ENCODE results near the gene PTCHD1.

PTCHD1 gene

DNA sequence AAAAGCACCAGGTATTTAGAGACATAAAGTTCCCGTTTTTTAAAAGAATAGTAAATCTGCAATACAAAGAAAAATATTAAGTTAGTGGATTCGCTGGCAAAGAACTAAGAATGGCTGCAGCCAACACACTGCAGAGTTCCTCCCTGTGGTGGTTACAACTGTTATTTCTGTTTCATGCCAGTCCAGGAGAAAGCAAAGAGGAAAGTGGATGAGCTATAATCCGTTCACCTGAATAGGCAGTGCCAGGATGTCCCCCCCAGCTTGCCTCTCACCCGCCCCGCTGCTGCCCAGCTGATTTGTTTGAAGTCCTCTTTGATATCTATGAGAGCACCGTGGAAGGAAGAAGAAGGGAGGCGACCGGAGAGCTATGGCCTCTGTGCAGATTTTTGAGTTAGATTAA, 63.9 kb downstream of the PTCHD1 start:
- no peak for DNase-seq (ENCODE audit: low read depth)

GRCh38 chrX:23403849-23404248, 69.2 kb downstream of the PTCHD1 start:
- no peak for DNase-seq (ENCODE audit: low read depth)

DNA sequence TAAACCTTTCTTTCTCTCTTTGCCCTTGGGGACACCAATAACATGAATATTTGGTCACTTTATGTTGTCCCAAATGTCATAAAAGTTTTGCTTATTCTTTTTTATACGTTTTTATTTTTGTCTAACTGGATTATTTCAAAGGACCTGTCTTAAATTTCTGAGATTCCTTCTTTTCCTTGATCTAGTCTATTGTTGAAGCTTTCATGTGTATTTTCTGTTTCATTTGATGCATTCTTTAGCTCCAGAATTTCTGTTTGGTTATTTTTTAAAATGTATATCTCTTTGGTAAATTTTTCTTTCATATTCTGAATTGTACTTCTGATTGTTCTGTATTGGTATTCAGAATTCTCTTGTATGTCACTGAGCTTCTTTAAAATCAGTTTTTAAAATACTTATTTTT, 88.3 kb downstream of the PTCHD1 start:
- no peak for DNase-seq (ENCODE audit: low read depth)

DNA sequence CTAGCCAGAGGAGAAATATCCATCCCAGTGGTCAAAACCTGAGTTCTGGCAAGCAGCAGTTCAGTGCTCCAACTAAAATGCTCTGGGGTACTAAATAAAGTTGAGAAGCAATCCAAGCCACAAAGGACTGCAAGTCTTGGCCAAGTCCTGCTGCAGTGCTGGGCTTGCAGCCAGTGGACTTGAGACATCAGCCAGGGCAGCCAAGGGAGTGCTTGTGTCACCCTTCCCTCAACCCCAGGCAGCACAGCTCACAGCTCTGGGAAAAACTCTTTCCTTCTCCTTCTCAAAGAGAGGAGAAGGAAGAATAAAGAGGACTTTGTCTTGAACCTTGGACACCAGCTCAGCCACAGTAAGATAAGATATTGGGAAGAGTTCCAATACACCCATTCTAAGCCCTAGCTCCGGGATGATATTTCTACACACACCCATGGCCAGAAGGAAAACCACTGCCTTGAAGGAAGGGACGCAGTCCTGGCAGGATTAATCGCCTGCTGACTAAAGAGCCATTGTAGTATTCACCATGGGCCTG, 99.8 kb downstream of the PTCHD1 start:
- no peak for DNase-seq (ENCODE audit: low read depth)

- DNase-seq (ENCODE audit: low read depth) = no peak
Measured at GRCh38 chrX:23435108-23435507, 100.5 kb downstream of the PTCHD1 start.

DNA sequence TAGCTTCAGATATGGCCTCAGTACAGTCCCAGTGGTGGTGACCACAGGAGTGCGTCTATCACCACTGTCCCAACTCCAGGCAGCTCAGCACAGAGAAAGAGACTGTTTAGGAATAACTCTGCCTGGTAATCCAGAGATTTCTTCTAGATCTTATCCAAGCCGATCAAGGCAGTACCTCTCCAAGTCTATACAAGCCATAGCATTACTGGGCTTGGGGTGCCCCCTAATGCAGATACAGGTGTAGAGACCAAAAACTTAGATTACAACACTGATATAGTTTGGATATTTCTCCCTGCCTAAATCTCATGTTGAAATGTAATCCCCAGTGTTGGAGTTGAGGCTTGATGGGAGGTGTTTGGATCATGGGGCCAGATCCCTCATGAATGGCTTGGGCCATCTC, 100.9 kb downstream of the PTCHD1 start:
- DNase-seq (ENCODE audit: low read depth) = no peak

- no peak for DNase-seq (ENCODE audit: low read depth)
Measured at GRCh38 chrX:23436875-23437274, 102.2 kb downstream of the PTCHD1 start.

DNA sequence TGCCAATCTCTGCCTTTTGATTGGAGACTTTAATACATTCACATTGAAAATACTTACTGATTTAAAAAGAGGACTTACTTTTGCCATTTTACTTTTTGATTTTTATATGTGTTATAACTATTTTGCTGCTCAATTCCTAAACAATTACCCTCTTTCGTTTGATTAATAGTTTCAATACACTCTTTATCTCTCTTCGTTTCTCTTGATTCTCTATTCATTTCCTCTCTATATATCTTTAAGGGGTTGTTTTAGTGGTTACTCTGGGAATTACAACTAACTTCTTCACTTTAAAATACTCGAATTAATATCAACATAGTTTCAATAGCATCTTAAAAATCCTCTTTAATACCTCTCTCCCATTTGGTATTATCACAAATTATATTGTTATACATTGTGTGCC, 116.6 kb downstream of the PTCHD1 start:
- DNase-seq (ENCODE audit: low read depth) = no peak
